Activated naive CD4-positive, alpha-beta T cell treated with Interleukin-2 at 50 U/mL for 16 hours (primary cell): ENCODE measurements around the gene CAMKMT.

Source experiments
- DNase-seq: peaks from one replicate; pipeline ENCODE4 v3.0.0-alpha.2; 2020

CAMKMT gene

GRCh38 chr2:44751754-44752479 lies 390.2 kb downstream of the CAMKMT start:
- no peak for DNase-seq

DNA sequence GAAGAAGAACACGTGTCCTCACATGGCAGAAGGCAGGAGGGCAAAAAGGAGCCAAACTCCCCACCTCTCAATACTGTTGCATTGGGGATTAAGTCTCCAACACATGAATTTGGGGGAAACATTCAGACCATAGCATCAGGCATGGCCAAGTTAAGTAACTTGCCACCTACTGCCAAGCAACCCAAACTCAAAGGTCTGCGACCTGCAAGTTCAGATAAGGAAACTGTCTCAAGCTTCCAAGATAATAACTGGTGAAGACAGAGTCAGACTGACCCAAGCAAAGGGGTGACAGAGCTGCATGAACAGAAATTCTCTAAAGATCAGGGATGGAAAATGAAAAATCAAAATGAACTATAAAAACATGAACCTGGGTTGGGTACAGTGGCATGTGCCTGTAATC lies 391.0 kb downstream of the CAMKMT start:
- no peak for DNase-seq

DNA sequence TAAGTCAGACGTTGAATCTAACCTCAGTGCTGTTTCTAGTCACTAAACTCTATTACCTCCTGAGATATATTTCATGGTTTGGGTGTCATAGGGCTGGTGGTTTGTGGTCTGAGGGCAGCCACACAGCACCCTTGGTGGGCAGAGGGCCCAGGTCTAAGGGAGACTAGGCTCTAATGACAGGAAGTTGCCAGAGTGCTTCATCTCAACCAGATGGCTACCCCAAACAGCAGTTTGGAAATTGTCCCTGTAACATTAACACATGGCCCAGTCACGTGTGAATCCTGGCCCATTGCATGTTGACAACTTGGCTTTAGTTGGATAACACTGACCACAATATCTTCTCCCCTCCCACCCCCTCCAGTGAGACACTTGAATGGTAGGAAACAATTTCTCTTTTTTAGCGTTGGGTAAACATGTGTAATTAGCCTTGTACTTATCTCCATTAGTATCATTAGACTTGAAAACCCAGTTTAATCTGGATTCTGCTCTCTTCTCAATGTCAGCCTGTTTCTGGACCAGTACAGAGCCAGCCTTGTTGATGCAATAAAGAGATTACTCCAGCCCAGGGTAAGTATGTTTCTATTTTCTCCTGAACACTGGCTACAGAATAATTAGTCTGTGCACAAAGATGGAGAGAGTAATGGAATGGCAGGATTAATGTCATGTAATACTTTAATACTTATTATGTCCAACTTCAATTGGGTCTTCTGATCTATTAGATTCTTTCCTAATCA lies 392.0 kb downstream of the CAMKMT start:
- DNase-seq = no peak

DNA sequence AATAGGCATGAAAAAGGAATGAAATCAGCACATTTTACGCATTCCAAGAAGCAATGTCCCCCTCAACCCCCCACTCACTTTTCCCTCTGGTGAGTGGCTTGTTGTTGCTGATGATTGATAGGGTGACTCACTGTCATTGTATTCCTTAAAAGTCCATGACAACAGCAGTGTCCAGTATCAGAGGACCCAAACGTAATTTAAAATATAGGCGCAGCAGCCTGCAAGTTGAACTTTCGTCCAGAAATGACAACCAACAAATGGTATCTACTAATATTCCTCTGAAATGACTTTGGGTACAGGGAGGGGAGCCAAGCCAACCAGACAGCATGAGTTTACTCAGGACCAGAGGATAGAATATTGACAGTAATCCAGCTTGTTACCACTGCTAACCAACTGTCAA lies 396.8 kb downstream of the CAMKMT start:
- DNase-seq = no peak

DNA sequence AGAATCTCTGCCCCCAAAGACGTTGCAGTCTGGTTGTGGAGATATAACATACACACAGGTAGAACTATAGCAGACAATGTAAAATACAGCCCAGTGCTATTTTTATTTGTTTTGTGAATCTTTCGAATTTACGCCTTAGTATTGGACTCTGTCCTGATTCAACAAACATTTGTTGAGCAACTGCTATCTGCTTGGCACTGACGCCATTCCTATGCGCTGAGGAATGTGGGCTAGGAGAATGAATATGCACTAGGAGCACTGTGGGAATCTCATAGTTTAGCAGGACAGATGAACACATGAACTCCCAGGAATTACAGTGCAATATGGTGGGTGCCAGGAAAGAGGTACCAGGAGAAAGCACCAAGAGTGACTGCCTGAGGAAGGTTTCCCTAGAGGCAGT lies 398.1 kb downstream of the CAMKMT start:
- DNase-seq = no peak

DNA sequence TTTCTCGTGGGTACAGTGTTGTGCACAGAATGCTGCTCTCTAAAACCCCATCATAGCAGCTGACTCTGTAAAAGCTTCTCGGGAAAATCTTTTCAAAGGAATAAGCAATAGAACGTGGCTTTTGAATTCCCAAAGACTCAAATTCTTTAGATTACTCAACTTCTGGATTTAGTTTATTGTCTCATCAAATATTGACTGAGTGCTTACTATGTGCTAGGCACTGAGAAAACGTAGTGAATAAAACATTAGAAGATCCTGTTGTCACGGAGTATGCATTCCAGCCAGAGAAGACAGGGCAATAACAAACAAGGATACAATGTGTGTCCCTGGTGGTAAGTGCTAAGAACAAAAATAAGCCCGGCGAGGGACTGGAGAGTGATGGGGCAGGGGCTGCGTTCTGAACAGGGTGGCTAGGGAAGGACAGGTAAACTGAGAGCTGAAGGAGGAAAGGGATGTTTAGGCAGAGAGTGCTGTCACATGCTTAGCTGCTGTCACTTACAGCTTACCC lies 401.6 kb downstream of the CAMKMT start:
- no peak for DNase-seq

GRCh38 chr2:44766220-44766619 lies 404.5 kb downstream of the CAMKMT start:
- DNase-seq = no peak

DNA sequence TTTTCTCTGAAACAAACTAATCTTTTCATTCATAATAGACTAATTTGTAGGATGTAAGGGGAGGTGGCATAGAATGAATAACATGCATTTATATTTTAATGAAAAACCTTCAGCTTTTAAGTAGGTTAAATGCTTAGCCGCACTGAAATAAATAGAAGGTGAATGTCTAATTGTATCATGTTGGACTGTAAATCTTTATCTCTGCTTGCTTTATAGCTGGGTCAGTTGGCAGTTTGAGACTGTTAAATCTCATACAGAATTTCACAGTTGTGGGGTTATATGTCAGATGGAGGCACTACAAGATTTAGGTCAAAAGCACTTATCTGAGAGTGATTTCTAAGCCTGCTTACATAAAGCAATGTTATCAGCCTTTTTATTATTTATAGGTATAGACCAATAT lies 405.0 kb downstream of the CAMKMT start:
- no peak for DNase-seq

- no peak for DNase-seq
Measured at GRCh38 chr2:44767691-44768090, 405.9 kb downstream of the CAMKMT start.

- DNase-seq = no peak
Measured at GRCh38 chr2:44768438-44769236, 406.9 kb downstream of the CAMKMT start.

DNA sequence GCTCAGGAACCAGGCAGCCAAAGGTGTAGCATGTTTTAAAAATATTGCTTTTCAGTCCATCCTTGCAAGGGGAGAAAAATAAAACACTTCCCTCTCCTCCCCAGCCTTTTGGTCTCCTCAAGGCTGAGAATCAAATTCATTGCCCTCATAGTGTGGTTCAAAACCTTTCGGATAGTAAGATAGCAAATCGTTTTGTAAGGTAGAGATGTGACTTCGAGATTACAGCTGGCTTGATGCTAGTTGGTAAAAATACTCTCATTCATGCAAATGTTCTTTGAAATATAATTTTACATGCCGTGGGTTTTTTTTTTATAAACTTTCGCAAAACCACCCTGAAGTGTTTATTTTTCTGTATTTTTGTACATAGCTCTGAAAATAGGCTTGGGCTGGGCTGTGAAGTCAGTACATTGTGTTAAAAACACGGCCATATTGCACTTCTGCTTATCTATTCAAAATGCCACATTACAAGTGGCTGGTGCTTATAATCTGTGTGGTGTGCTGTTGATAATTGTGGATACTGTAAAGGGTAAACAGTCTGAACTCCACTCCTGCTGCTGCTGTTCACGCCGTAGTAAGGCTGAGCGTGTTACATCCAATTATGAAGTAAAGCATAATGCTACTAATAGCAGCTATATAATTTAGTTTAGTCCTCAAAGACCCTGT lies 407.7 kb downstream of the CAMKMT start:
- no peak for DNase-seq

DNA sequence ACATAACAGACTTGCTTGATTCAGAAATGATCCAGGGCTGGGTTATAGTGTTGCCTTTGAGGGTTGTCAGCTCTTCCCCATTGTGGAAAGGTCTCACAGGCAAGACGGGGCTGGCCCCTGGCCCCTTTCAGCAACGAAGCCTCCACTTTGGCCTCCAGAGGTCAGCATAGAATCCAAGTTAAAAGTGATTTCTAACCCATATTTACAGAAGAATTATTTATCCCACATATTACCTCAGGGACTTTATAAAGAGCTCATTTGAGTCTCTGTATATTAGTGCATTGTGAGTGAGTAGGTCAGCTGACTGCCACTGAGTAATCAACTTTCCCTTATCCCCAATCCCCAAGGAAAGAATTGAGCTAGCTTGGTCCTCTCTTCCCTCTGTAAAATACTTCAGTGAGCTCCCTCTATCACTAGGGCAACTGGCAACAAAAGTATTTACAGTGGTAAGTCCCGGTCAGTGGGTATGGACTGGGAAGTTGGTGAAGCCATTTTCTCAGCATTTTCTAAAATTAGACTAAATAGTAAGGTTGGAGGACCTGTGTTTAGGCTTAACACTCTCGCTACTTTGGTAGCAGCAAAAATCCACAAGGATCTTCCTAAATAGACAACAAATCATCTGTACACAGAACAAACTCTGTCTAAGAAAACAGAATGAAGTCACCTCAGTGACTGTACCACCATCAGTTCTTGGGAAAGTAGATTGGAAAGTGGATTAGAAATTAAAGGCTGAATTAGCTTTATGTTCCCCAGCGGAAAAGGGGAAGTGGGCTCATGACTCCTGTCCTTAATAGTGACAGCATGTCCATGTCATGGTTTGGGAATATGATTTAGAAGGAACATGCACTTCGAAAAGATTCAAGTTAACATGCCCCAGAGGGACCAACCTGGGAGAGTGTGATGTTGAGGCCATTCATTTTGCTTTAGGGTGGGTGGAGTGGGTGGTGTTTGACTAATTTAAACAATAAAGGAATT lies 408.8 kb downstream of the CAMKMT start:
- no peak for DNase-seq

DNA sequence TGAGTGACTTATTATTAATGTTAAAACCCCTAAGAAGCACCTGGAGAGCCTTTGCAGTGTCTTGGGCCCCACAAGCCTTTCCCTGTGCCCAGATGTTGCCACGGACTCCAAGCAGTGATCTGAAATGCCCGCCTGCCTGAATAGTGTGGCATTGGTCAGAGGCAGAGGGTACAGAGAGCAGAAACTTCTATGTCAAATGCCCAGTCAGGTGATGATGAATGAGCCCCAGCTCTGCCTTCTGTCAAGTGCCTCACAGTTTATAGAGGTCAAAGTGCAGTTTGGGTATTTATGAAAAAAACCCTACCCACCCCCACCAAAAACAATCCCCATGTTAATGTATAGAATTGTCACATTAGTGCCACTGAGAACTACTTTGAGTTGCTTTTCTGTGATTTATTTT lies 409.8 kb downstream of the CAMKMT start:
- DNase-seq = no peak

GRCh38 chr2:44772131-44772530 lies 410.4 kb downstream of the CAMKMT start:
- no peak for DNase-seq

DNA sequence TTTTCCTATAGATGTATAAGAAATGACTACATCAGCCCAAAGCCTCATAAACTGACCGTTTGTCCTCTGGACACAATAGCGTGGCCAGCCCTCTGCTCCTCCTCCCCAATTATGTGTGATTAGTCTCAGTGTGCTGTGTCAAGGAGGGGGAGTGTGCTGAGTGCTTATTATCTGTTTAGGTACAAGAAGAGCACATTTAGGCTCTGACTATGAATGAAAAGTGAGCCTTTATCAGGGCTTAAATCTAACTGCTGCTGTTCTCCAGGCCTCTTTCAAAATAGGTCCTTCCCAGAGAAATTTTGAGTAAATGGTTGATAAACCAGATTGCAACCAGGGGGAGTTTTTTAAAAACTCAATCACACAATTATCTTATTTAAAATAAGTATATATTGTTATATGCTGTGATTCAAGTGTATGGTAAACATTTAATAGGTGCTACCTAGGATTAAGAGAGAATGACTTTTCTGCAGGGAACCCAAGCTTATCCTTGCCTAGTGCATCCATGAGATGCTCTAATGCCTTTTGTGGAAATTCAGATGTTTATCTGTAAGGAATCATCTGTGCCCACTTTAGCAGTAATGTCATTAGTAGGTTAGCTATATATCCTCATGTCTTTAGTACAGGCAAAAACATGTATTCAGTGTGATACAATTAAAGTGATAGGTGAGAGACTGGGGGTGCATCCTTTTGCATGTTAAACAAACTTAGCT lies 411.1 kb downstream of the CAMKMT start:
- no peak for DNase-seq

- DNase-seq = no peak
Measured at GRCh38 chr2:44774826-44775492, 413.2 kb downstream of the CAMKMT start.

- no peak for DNase-seq
Measured at GRCh38 chr2:44777036-44777435, 415.3 kb downstream of the CAMKMT start.

- DNase-seq = no peak
Measured at GRCh38 chr2:44777537-44777936, 415.8 kb downstream of the CAMKMT start.

DNA sequence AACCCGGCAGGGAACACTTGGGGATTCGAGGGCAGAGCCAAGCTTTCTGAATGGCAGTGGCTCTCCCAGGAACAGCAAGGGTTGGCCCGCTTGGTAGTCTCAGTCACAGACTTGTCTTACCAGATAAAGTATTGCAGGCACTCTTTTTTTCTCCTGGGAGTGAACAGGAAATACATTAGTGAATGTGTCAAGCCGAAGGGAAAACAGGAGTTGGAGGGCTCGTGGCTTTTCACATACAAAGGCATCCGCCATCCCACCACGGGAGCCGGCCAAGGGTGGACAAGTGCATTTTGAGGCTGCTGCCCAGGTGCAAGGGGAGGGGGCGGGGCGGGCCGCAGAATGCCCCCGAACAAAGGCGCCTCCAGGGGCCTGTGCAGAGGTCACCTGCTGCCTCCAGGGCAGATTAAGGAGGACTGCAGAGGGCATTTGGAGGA lies 416.5 kb downstream of the CAMKMT start:
- DNase-seq = no peak
